Uterus (tissue), 2 donors: ENCODE data around the gene PAPSS2.

Experiments used
- CTCF ChIP-seq, 4 experiments: fragments of 200-600 bp in 2 of 4; fragments of 450-650 bp in 2 of 4; sonication (generic) in 2 of 4; IDR thresholded peaks; one replicate each; pipeline ENCODE4 v1.5.1; 2016 to 2019; ENCODE audit warnings: antibody characterized with exemption in 4 of 4, mild to moderate bottlenecking in 2 of 4, moderate library complexity in 1 of 4
- POLR2A ChIP-seq, 2 donors: fragments of 450-650 bp; IDR thresholded peaks; one replicate each; pipeline ENCODE4 v1.6.1; 2016; ENCODE audit warnings: antibody characterized with exemption in 2 of 2, mild to moderate bottlenecking in 1 of 2, moderate library complexity in 1 of 2

- TF ChIP-seq POLR2A (IDR thresholded peaks at IDR 0.05) (no peak), CTCF (IDR thresholded peaks at IDR 0.05) (no peak)
These were observed 27.2 kb upstream of the PAPSS2 start for GRCh38 chr10:87632454-87632853.
